HG02870 (cell line): ENCODE results near the gene GSE1.

Experiments
- ATAC-seq: cut with Tn5 transposase; IDR thresholded peaks from one replicate; pipeline ENCODE4 v1.9.1; 2021; ENCODE audit warnings: mild to moderate bottlenecking, moderate library complexity; ENCODE audit not compliant: unreplicated experiment

Gene GSE1

GRCh38 chr16:85645021-85645589 lies 32.0 kb downstream of the GSE1 start:
- no peak for ATAC-seq

GRCh38 chr16:85646358-85646907 lies 33.3 kb downstream of the GSE1 start:
- ATAC-seq = no peak

DNA sequence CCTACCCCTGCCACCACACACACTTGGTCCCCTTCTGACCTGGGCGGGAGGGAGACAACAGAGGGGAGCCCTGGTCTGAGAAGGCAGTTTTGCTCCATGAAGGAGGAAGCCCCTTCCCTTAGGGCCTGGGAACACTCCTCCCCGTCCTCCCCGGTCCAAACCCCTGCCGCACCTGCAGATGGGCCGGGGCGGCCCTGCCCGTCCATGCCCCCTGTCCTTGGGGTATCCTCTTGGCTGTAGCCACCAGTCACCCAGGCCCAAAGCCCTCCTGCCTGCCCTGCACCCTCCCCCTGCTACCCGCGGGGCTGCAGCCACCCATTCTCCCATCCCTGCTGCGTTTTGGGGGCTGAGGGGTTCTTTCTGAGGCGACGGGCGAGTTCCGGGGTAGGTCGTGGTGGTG lies 33.9 kb downstream of the GSE1 start:
- ATAC-seq = no peak

GRCh38 chr16:85648070-85648714 lies 35.1 kb downstream of the GSE1 start:
- no peak for ATAC-seq

- no peak for ATAC-seq
Measured at GRCh38 chr16:85648805-85649204, 35.7 kb downstream of the GSE1 start.

DNA sequence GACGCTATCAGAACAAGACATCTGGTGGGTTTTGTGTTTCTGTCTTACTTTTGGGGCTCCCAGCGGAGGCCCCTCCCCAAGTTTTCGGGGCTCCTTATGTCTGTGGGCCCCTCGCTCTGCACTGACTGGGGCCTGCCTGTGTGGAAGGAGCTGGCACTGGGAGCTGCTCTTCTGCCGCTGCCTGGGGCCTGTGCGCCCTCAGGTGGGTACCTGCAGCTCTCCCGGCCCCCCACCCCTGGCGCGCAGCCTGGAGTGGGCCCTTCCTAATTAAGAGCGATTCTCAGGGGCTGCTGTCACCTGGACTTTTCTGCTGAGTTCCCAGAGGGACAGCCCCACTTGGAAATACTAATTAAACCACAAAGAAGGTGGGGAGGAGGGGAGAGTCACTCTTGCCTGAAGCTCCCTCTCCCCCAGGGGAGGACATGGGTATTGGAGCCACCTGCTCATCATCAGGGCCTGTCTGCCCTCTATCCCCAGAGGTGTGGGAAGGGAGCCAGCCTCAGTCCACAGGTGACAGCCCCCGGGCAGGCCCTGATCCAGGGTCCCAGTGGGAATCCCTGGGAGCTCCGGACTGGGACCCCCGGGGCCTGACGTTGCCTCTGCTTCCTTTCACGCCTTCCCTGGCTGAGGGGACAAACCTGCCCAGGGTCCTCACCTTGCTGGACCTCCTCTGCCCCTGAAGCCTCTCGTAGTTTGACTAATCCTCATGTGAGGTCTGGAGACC lies 36.5 kb downstream of the GSE1 start:
- ATAC-seq = no peak

- no peak for ATAC-seq
Measured at GRCh38 chr16:85650135-85650843, 37.2 kb downstream of the GSE1 start.

DNA sequence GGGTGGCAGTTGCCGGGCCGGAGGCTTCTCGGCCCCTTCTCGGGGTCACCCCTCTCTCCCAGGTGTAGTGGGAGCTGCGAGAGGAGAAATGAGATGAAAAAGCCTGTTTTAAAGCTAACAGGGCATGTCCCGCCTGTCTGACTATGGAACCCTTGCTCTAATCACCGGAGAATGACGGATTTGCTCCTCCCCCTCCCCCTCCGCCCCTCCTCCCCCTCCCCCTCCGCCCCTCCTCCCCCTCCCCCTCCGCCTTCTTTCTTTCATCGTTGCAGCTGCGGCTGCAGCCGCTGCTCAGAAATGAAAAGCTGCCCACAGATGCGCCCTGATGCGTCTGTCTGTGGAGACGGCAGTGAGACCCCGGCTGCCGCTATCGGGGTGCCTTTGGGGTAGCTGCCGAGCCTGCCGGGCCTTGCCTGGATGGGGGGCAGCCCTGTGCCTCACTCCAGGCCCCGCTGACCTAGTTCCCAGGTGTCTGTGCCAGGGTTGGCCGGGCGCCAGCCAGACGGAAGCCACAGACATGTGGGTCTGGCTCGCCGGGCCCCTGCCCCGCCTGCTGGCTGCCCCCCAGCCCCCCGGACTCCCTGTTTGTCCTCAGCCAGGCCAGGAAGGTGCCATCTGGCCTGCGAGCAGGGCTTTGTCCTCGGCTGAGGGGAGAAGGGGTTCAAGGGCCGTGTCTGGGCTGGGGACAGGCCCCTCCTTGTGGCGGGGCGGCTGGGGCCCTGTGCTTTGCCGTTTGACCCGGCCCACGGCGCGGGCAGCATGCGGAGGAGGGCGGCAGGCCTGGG lies 37.9 kb downstream of the GSE1 start:
- ATAC-seq = no peak

DNA sequence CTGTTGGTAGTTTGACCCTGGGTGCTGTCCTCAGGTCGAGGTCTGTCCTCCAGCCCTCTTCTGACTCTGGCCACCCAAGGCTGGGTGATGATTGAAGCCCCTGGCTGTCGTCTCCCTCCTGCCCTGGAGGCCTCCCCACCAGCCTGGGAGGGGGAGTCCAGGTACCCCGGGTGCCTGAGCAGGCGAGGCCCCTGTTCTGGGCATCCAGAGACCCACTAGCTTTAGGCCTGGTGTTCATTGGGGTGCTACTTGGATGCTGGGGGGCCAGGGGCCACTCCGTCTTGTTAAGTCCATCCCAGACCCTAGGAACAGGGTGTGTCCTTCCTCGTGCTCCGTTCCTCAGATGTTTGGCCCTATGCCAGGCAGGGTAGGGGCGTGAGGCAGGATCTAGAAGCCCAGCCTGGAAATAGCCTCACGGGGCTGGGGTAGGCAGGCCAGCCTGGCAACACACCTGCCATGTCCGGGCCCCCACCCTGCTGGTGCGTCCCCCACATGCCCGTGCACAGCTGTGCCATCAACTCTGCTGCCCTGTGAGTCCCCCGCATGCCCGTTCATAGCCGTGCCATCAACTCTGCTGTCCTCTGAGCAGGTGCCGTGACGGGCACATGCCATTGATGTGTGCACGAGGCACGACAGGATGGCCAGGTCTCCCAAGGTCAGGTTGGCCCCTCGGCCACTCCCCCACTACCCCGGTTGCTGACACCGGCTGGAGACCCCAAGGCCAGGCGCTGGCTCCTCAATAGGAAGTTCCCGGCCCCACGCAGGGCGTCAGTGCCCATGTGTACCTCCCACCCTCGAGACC lies 38.7 kb downstream of the GSE1 start:
- no peak for ATAC-seq

GRCh38 chr16:85652431-85653221 lies 39.5 kb downstream of the GSE1 start:
- ATAC-seq = no peak

DNA sequence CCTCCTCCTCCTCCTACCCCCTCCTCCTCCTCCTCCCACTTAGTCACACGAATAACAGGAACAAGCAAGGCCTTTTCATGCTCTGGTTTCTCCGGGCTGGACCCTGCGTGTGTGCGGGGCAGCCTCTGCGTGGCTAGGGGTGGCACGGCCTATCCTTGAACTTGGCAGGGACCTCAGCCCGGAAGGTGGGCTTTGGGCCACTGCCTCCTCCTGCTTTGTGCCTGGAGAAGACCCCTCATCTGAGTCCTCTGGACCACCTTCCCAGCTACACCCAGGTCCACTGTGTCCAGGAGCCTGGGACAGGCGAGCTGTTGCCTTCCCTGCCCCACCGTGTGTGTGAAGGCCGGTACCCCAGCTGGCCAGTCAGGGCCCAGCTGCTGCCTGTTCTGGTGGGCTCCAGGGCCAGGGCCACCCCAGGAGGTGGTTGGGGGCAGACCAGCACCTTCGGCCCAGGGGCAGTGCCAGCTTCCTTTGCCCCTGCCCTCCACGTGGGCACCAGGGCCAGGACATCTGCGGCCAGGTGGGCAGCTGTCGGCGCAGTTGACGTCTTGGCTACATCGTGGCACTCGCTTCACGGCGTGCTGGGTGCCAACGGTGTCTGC lies 40.3 kb downstream of the GSE1 start:
- no peak for ATAC-seq

DNA sequence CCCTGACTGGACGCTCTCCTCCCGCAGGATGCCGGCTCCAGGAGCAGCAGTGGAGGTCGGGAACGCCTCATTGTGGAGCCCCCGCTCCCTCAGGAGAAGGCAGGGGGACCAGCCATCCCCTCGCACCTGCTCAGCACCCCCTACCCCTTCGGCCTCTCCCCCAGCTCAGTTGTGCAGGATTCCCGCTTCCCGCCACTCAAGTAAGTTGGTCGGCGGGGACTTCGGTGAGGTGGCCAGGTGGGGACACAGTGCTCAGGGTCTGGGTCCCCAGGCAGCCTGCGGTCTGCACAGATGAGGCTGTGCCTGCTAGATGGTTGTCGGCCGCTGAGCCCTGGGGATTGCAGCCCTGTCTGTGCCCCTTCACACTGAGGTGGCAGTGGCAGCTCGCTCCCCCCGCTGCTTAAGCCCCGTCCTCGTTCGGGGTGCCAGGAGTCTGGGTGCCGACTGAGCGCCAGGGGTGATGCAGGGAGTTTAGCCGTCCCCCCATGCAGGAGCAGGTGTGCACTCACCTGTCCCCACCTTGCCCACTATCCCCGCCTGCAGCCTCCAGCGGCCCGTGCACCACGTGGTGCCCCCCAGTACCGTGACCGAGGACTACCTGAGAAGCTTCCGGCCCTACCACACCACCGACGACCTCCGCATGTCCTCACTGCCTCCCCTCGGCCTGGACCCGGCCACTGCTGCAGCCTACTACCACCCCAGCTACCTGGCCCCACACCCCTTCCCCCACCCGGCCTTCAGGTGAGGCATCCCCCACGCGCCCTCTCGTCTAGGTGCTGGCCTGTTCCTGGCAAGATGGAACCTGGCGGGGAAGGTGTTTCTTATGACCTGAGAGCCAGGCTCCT lies 41.4 kb downstream of the GSE1 start:
- no peak for ATAC-seq

GRCh38 chr16:85655216-85656129 lies 42.4 kb downstream of the GSE1 start:
- ATAC-seq = no peak

DNA sequence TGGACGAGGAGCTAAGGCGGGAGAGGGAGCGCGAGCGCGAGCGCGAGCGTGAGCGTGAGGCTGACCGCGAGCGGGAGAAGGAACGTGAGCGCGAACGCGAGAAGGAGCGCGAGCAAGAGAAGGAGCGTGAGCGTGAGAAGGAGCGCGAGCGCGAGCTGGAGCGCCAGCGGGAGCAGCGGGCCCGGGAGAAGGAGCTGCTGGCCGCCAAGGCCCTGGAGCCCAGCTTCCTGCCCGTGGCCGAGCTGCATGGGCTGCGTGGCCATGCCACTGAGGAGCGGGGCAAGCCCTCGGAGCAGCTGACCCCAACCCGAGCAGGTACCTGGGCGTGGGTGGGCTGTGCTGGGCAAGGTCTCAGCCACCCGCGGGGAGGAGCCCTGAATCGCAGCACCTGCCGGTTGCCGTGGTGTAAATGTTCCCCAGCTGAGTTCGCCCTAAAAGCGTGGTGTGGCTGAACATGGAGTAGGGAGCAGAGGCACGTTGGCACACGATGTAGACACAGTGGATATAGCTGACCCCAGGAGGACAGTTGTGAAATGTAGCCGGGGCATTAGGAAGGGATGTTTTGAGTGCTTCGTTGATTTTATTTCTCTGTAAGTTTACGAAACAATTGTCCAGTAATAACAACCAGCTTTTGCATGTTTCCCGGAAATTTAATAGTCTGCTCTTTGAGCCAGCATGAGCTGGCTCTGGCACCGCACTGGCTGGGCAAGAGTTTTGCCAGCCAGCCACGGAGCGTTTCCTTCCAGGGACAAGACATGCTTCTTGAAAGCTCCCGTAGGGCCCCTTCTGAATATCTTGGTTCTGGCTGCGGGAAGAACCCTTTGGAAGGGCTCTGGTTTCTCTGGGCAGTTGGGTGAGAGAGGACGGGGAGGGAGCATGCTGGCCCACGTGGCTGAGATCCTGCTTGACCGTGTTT lies 43.5 kb downstream of the GSE1 start:
- no peak for ATAC-seq

DNA sequence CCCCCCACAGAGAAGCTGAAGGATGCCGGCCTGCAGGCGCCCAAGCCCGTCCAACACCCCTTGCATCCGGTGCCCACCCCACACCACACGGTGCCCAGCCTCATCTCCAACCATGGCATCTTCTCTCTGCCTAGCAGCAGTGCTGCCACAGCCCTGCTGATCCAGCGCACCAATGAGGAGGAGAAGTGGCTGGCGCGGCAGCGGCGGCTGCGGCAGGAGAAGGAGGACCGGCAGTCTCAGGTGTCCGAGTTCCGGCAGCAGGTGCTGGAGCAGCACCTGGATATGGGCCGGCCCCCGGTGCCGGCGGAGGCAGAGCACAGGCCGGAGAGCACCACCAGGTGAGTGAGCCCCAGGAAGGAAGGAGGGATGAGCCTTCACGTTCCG lies 44.1 kb downstream of the GSE1 start:
- ATAC-seq = no peak

- no peak for ATAC-seq
Measured at GRCh38 chr16:85657996-85658395, 44.9 kb downstream of the GSE1 start.
